NCI-H510A (cell line): ENCODE measurements around the gene LIN28A.
"Not testable (repeated sequence)": the region's sequence is repeated elsewhere in the genome, so short reads cannot be mapped to it uniquely, and the experiment has no call there.

Source experiments
- DNase-seq: peaks from one replicate; lab custom pipeline; 2025; lab: John Stamatoyannopoulos, UW

LIN28A gene

DNA sequence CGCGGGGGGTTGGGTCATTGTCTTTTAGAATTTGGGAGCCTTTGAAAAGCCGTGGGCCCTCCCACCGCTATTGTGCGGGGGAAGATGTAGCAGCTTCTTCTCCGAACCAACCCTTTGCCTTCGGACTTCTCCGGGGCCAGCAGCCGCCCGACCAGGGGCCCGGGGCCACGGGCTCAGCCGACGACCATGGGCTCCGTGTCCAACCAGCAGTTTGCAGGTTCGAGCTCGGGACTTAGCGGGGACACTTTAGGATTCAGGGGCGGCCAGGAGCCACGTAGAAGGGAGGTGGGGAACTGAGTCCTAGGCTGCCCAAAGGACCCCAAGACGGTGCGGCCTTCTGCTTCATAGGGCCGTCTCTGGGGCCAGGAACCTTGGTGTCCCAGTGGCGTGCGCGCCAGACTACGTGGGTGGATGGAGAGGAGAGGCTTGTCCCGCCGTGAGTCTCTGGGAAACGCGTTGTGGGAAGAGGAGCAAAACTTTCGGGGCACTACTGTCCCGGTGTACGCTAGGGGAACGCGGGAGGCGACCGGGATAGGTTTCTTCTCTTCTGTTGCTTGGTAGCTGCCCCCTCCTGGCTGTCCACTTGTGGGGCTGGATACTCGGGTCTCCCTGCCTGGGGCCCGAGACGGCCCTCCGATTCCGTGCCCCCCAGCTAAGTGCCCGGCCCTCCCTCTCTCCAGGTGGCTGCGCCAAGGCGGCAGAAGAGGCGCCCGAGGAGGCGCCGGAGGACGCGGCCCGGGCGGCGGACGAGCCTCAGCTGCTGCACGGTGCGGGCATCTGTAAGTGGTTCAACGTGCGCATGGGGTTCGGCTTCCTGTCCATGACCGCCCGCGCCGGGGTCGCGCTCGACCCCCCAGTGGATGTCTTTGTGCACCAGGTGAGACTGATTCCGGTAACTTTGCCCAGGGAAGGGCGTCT is at the start of gene LIN28A:
Gene LIN28A, plus strand, starts transcription at position 112 of the 918 bp plus-strand sequence. Its CDS starts 75 bp downstream, at position 187.
- no peak for DNase-seq

GRCh38 chr1:26361605-26362122 is 49.0 kb upstream of the LIN28A start:
- no peak for DNase-seq

GRCh38 chr1:26362331-26362730 is 48.3 kb upstream of the LIN28A start:
- no peak for DNase-seq

GRCh38 chr1:26363549-26364448 is 46.8 kb upstream of the LIN28A start:
- DNase-seq: peak; percentile 61

DNA sequence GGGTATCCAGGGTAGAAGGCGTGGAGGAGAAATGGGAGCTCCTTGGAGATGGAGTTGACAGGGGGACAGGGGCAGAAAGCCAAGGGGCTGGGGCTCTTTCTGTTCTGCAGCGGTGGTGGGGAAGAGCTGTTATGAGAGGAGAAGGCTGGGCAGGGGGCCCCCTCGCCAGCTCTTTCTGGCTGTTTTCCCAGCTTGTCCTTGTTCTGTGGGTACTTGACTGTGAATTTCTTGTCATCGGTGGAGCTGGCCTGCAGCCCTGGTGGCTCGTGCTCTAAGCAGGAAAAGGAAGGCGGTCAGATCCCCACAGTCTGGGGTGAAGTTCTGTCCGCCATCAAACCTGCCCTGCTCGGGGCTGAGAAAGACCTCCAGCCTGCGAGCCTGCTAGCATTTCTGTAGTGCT is 45.7 kb upstream of the LIN28A start:
- DNase-seq: no peak

GRCh38 chr1:26367441-26367840 is 43.2 kb upstream of the LIN28A start:
- DNase-seq: no peak

- no peak for DNase-seq
Measured at GRCh38 chr1:26368006-26368405, 42.6 kb upstream of the LIN28A start.

GRCh38 chr1:26368486-26368885 is 42.1 kb upstream of the LIN28A start:
- no peak for DNase-seq

DNA sequence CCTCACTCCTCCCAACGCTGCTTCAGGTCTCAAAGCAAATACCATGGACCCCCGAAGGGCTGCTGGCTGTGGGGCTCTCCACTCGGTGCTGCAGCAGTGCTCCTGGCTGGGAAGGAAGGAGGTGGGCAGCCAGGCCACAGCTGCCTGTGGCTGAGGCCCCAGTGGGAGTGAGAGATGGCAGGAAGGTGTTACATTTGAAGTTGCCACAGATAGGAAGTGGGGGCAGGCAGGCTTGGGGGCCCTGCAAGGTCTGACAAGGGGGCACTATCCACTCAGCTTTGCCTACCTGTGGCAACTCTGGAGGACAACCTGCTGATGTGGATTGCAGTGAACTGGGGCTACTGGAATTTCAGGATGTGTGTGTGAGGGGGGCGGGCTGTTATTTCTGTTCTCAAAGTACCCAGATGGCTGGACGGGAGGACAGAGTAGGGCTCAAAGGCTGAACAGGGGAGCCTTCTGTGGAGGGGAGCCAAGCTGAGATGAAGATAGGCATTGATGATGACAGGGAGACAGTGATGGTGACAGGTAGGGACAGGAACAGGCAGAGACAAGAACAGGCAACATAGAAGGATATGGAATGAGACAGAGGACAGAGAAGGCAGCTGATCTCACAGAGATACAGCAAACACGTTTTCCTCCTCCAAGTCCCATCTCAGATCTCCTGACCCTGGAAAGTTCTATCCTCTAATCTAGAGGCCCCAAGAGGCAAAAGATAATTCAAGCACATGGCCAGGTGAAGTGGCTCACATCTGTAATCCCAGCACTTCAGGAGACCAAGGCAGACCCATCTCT is 39.8 kb upstream of the LIN28A start:
- no peak for DNase-seq

- no peak for DNase-seq
Measured at GRCh38 chr1:26372039-26372438, 38.6 kb upstream of the LIN28A start.

GRCh38 chr1:26372611-26373010 is 38.0 kb upstream of the LIN28A start, which contains the start of gene ZNF683:
ZNF683 (minus strand) TSS chr1:26372750; CDS start chr1:26368571, 4,179 bp downstream.
- DNase-seq: not testable (repeated sequence)

GRCh38 chr1:26373281-26373680 is 37.3 kb upstream of the LIN28A start:
- no peak for DNase-seq

GRCh38 chr1:26373789-26374188 is 36.8 kb upstream of the LIN28A start:
- no peak for DNase-seq

DNA sequence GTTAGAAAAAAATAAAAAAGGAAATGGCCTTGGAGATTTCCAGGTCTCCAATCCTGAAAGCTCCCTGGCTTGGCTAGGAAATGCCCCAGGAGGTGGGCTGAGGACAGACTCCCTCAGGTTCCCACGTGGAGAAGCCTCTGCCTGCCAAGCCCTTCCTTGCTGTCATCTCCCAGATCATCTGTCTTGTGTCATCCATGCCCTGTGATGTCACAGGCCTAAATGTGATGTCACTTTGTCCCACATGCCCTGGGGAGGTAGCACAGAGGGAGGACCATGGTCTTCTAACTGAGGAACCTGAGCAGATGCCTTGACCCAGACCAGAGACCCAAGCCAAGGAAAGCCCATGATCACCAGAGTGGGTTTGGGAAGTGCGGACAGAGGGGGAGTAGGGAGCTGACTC is 36.3 kb upstream of the LIN28A start:
- not testable (repeated sequence) for DNase-seq

GRCh38 chr1:26375081-26375480 is 35.5 kb upstream of the LIN28A start:
- DNase-seq: no peak

GRCh38 chr1:26376050-26376449 is 34.6 kb upstream of the LIN28A start:
- no peak for DNase-seq

DNA sequence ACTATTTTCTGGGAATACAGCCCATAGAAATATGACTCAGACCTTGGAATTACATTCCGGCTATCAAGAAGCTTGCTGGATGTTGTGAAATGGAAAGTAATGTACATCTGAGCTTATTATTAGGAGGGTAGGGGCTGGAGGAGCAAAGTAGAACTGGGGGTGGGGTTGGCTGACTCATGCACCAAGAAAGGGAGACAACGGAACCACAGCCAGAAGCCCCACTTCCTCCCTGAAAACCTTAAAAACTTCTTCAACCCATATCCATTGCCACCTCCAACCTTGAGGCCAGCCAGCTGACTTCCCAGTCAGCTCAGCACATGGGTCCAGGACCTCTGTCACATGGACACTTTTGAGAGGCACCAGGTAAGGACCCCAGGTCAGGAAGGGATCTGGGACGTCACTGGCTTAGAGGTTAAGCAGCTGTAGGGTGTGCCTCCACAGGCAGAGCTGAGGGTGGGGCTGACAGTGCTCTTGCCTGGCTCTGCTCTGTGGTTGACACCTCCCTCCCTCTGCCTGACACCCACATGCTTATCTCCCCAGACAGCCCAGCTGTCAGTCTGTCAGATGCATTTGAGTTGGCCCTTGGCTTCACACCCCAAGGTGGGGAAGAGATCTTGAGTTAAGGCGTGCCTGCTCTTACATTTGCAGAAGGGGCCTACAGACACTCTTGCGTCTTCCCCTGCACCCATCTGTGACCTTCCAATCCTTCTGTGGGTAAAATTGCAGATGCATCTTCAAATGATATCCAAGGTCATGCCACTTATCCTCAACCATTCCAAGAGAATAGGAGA is 32.3 kb upstream of the LIN28A start:
- no peak for DNase-seq

- DNase-seq: no peak
Measured at GRCh38 chr1:26378879-26379251, 31.8 kb upstream of the LIN28A start.

DNA sequence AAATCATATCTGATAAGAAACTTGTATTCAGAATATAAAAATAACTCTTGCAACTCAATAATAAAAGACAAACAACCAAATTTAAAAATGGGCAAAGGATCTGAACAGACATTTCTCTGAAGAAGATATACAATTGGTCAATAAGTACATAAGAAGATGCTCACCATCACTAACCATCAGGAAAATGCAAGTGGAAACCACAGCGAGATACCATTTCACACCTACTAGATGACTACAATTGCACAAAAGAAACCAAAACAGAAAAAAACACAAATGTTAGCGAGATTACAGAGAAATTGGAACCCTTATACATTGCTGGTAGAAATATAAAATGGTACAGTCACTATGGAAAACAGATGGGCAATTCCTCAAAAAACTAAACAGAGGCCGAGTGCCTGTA is 26.5 kb upstream of the LIN28A start:
- DNase-seq: no peak

GRCh38 chr1:26385063-26385462 is 25.6 kb upstream of the LIN28A start:
- DNase-seq: not testable (repeated sequence)

DNA sequence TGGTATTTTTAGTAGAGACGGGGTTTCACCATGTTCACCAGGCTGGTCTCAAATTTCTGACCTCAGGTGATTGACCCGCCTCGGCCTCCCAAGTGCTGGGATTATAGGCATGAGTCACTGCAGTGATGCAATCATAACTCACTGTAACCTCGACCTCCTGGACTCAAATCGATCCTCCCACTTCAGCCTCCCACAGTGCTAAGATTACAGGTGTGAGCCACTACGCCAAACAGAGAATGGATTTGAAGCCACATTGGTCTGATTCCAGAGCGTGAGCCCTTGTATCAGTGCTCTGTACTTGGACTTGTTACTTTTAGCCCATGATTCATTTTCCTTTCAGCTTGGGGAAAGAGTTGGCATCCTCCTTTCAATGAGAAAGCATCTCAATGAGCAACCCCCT is 23.2 kb upstream of the LIN28A start:
- no peak for DNase-seq
